Lung (tissue), 12 donors: ENCODE measurements around the gene ZBTB9. TPM values are rescaled to one million over a fixed set of nuclear protein-coding genes. Genes with fewer than 3 reads are reported as not detected.
A peak's percentile ranks its signal among the peaks of the same experiment; 100 is the strongest.

Experiments used
- ATAC-seq: fragments of 200-7000 bp; cut with Tn5 transposase; one replicate; pipeline ENCODE4 v1.9.1; 2020; ENCODE audit warnings: moderate number of reproducible peaks; ENCODE audit not compliant: insufficient read depth, low FRiP score
- DNase-seq, 3 donors: peaks; one replicate each; pipeline ENCODE4 v3.0.0-alpha.2; 2013 to 2017
- H3K27ac ChIP-seq, 2 donors: one replicate each; pipeline ENCODE4 v1.5.1; 2013; ENCODE audit warnings: mild to moderate bottlenecking in 2 of 2, moderate library complexity in 2 of 2, control low read depth in 1 of 2, inconsistent platforms in 1 of 2, low read depth in 1 of 2, low read length in 1 of 2
- H3K27me3 ChIP-seq, 3 donors: one replicate each; pipeline ENCODE4 v1.5.1; 2013; ENCODE audit warnings: low read length in 2 of 3; ENCODE audit not compliant: control insufficient read depth in 3 of 3, insufficient read depth in 3 of 3
- H3K36me3 ChIP-seq, 4 donors: one replicate each; pipeline ENCODE4 v1.5.1; 2013; ENCODE audit warnings: low read length in 4 of 4, mild to moderate bottlenecking in 1 of 4, moderate library complexity in 1 of 4; ENCODE audit not compliant: control insufficient read depth in 4 of 4, insufficient read depth in 4 of 4
- H3K4me1 ChIP-seq, 5 donors: one replicate each; pipeline ENCODE4 v1.5.1; 2013; ENCODE audit warnings: low read length in 5 of 5, mild to moderate bottlenecking in 2 of 5, moderate library complexity in 1 of 5; ENCODE audit not compliant: control insufficient read depth in 5 of 5, insufficient read depth in 5 of 5
- H3K4me3 ChIP-seq: one replicate; pipeline ENCODE4 v1.5.1; 2013; ENCODE audit warnings: mild to moderate bottlenecking, control low read depth, moderate library complexity
- H3K9ac ChIP-seq, 2 donors: one replicate each; pipeline ENCODE4 v1.5.1; 2013; ENCODE audit warnings: low read length in 2 of 2, control low read depth in 1 of 2; ENCODE audit not compliant: insufficient read depth in 1 of 2
- H3K9me3 ChIP-seq, 4 donors: one replicate each; pipeline ENCODE4 v1.5.1; 2013; ENCODE audit warnings: low read length in 3 of 4, mild to moderate bottlenecking in 1 of 4, moderate library complexity in 1 of 4; ENCODE audit not compliant: control insufficient read depth in 4 of 4, insufficient read depth in 3 of 4
- CTCF ChIP-seq: IDR thresholded peaks from 2 replicates; pipeline ENCODE4 v1.5.1; 2012; ENCODE audit warnings: mild to moderate bottlenecking; ENCODE audit errors: control extremely low read depth, extremely low read depth
- WGBS, 2 donors: extraction: QIAGEN DNeasy Blood & Tissue Kit; methylation state at CpG; one replicate each; pipeline ENCODE4 v1.1.7; 2013; 5-methylcytosine and 5-hydroxymethylcytosine counted together
- polyA plus RNA-seq, 2 donors: library from polyadenylated mRNA; stranded (reverse); fragments of 200-250 nt; gene quantifications; one replicate each; pipeline ENCODE4 v1.2.1, GENCODE V29; 2013
- total RNA-seq, 2 donors: library from RNA; depleted of rRNA in 1 of 2; stranded (reverse); fragments of >200 nt in 1 of 2; gene quantifications; one replicate each; pipeline ENCODE4 v1.2.1, GENCODE V29; 2014 to 2021
- donor health status: control.
- donor health status: control.
- donor health status: Bipolar disorder and iron deficiency.
- donor health status: healthy.
- donor health status: DM: yes; HTN: yes; CAD: no.

Gene ZBTB9
- total and polyA plus RNA-seq, 4 donors = 4.0 to 7.9 (median 4.5) TPM

DNA sequence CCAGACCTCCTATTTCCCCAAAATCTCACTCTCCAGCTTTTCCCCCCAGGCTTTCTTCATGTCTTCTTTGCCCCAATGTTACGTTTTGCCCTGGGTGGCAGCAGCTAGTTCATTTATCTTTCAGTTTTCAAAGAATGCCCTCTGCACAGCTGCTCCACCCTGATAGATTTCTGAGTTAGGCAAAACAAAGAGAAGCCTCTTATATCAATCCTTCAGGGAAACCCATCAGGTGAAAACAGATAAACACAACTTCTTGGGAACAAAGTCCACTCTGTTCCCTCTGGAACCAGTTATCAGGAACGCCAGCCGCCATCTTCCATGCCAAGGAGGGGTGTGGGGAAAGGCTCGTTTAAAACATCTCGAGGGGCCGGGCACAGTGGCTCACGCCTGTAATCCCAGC, 34.0 kb downstream of the ZBTB9 start:
- WGBS, 2 donors = 70 to 88% methylated on average over 7 of the region's 7 CpGs
- Histone ChIP-seq H3K4me3 (no peak overlapping the region), H3K9ac (no peak overlapping the region), H3K27ac (no peak overlapping the region), H3K36me3 (no peaks in the 10 kb centered on the region), H3K9me3 (no peaks in the 10 kb centered on the region), H3K27me3 (peaks cover 0 to 3% (median 0%) of the 10 kb centered on the region in 3 donors), H3K4me1 (no peaks in the 10 kb centered on the region)
- no peak for DNase-seq
- ATAC-seq = no peak
- TF ChIP-seq CTCF = no peak

- no peak overlapping the region for H3K9ac ChIP-seq
- no peak overlapping the region for H3K27ac ChIP-seq
- H3K4me3 ChIP-seq = no peak overlapping the region
- no peaks in the 10 kb centered on the region for H3K9me3 ChIP-seq
- H3K36me3 ChIP-seq = no peaks in the 10 kb centered on the region
- no peak for DNase-seq
- ATAC-seq = no peak
- TF ChIP-seq CTCF = no peak
- WGBS, 2 donors = 78 to 80% methylated on average over 3 of the region's 3 CpGs
- peaks cover 0 to 3% (median 0%) of the 10 kb centered on the region in 3 donors for H3K27me3 ChIP-seq
- H3K4me1 ChIP-seq = no peaks in the 10 kb centered on the region
Observed at GRCh38 chr6:33490198-33490597, 35.8 kb downstream of the ZBTB9 start.

DNA sequence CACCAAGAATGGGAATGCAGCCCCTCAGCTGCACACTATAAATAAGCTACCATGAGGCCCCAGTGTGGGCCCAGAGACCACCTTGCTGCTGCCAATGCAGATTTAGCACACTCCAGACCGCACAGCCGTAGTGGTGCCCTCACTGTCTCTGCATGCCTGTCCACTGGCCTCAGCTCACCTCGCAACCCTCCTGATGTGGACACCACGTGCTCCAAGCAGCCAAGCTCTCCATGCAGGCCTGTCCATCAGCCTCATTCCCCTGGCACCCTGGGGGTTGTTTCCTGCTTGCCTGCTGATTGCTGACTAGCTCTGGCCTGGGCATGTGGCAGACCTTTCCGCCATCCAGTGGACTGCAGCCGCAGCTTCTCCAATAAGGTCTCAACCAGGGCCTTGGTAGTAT, 36.2 kb downstream of the ZBTB9 start:
- no peak overlapping the region for H3K4me3 ChIP-seq
- no peak for TF ChIP-seq CTCF
- 91 to 94% methylated on average over 6 of the region's 6 CpGs for WGBS, 2 donors
- DNase-seq = no peak
- H3K27ac ChIP-seq = no peak overlapping the region
- ATAC-seq = no peak
- H3K27me3 ChIP-seq = peaks cover 0 to 3% (median 0%) of the 10 kb centered on the region in 3 donors
- H3K4me1 ChIP-seq = no peaks in the 10 kb centered on the region
- H3K9ac ChIP-seq = no peak overlapping the region
- no peaks in the 10 kb centered on the region for H3K9me3 ChIP-seq
- H3K36me3 ChIP-seq = no peaks in the 10 kb centered on the region

DNA sequence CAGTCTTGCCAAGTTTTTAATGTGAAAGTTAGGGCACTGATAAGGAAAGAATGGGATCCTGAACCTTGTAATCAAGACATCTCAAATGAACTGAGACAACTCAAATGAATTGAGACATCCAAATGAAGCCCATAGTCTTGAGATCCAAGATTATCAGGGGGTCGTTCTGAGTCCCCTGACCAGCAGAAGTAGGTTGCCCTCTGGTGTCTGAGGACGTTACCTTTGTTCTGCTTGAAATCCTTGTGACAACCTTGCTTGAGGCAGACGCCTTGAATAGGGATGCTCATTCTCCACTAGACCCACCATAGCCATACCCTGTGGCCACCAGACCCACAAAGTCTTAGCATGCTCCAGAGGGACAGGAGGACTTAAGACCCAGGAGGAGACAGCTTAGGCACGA, 37.7 kb downstream of the ZBTB9 start:
- DNase-seq (peak in 1 of 3 donors; percentile 8), ATAC-seq (no peak)
- Histone ChIP-seq H3K27ac (no peak overlapping the region), H3K9me3 (no peaks in the 10 kb centered on the region), H3K9ac (no peak overlapping the region), H3K4me1 (no peaks in the 10 kb centered on the region), H3K36me3 (no peaks in the 10 kb centered on the region), H3K4me3 (no peak overlapping the region), H3K27me3 (peaks cover 0 to 3% (median 0%) of the 10 kb centered on the region in 3 donors)
- no peak for TF ChIP-seq CTCF
- WGBS, 2 donors = 41 to 43% methylated on average over 4 of the region's 4 CpGs
